SU-DHL-6 (cell line): ENCODE results near the gene CAB39.

Source experiments
- H2AFZ ChIP-seq: fragments of 200-600 bp; sonication (generic); 2 replicates; pipeline ENCODE4 v1.6.1; 2014; ENCODE audit warnings: low read depth, mild to moderate bottlenecking, moderate library complexity, mixed read lengths, antibody characterized with exemption, low read length; ENCODE audit not compliant: severe bottlenecking
- H3F3A ChIP-seq: fragments of 200-600 bp; shearing (Covaris generic); 2 replicates; pipeline ENCODE4 v1.6.0; 2016; ENCODE audit warnings: antibody characterized with exemption, mild to moderate bottlenecking; ENCODE audit not compliant: insufficient read depth
- H3K27ac ChIP-seq: fragments of 200-600 bp; sonication (generic); 2 replicates; pipeline ENCODE4 v1.5.1; 2016; ENCODE audit warnings: low read depth, mild to moderate bottlenecking, low read length, moderate library complexity, mixed read lengths
- H3K27me3 ChIP-seq: fragments of 200-600 bp; sonication (generic), shearing (Covaris generic); 2 replicates; pipeline ENCODE4 v1.6.0; 2014; ENCODE audit warnings: mild to moderate bottlenecking, low read length
- H3K36me3 ChIP-seq: fragments of 200-600 bp; sonication (generic); 2 replicates; pipeline ENCODE4 v1.6.1; 2014; ENCODE audit warnings: mild to moderate bottlenecking, low read length, mixed read lengths
- H3K4me2 ChIP-seq: fragments of 300-600, 200-600 bp; shearing (Covaris generic), sonication (generic); 2 replicates; pipeline ENCODE4 v1.6.0; 2014; ENCODE audit warnings: low read length, low read depth, mild to moderate bottlenecking; ENCODE audit not compliant: poor library complexity, severe bottlenecking
- H3K4me3 ChIP-seq: fragments of 200-600 bp; sonication (generic); 2 replicates; pipeline ENCODE4 v1.5.1; 2014; ENCODE audit warnings: antibody characterized with exemption, low read length, mild to moderate bottlenecking, mixed read lengths; ENCODE audit not compliant: insufficient read depth, poor library complexity, severe bottlenecking
- H3K79me2 ChIP-seq: fragments of 200-600 bp; sonication (generic); 2 replicates; pipeline ENCODE4 v1.6.1; 2014; ENCODE audit warnings: mild to moderate bottlenecking, low read length, moderate library complexity; ENCODE audit not compliant: insufficient read depth
- H3K9ac ChIP-seq: fragments of 200-600 bp; sonication (generic); 2 replicates; pipeline ENCODE4 v1.7.0; 2014; ENCODE audit warnings: mild to moderate bottlenecking, low read length
- H3K9me2 ChIP-seq: fragments of 200-600 bp; sonication (generic); replicated peaks from 2 replicates; pipeline ENCODE4 v1.6.1; 2014; ENCODE audit warnings: low read length; ENCODE audit not compliant: insufficient read depth
- H3K9me3 ChIP-seq: fragments of 200-600 bp; sonication (generic); 2 replicates; pipeline ENCODE4 v1.6.1; 2014; ENCODE audit warnings: low read length, mixed read lengths; ENCODE audit not compliant: insufficient read depth
- H4K20me1 ChIP-seq: fragments of 200-600 bp; sonication (generic); 2 replicates; pipeline ENCODE4 v1.6.1; 2014; ENCODE audit warnings: low read depth, mild to moderate bottlenecking, antibody characterized with exemption, low read length, moderate library complexity, mixed read lengths
- EZH2phosphoT487 ChIP-seq: fragments of 200-600 bp; sonication (generic), shearing (Covaris generic); conservative IDR thresholded peaks from 2 replicates; pipeline ENCODE4 v1.6.1; 2018; ENCODE audit warnings: mild to moderate bottlenecking, antibody characterized with exemption, low read length, moderate library complexity, mixed read lengths
- TF ChIP-seq, protein P1 (sequence below): fragments of 200-600 bp; sonication (generic); IDR thresholded peaks from one replicate; pipeline ENCODE4 v1.5.1; 2017; ENCODE audit warnings: antibody characterized with exemption, mild to moderate bottlenecking, low read length, moderate library complexity; ENCODE audit not compliant: insufficient read depth, poor library complexity, severe bottlenecking

Gene CAB39

DNA sequence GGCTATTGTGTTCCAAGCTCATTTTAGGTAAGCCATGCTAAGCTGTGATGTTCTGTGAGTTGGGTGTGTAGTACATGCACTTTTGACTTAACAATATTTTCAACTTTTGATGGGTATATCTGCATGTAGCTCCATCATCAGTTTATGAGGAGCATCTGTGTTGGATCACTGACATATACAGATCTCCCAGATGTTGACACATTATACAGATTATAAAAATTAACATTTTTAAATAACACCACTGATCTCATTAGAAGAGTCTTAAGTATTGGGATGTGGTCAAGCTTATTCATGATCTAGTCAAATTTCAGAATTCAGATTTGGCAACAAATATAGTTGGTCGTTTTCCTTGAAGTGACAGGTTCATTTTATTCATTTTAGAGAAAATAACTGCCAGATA lies 51.7 kb downstream of the CAB39 start:
- H3K9me2 ChIP-seq, result no peaks in the 10 kb centered on the region
- H3K9me3 ChIP-seq, result no peaks in the 10 kb centered on the region
- H3K79me2 ChIP-seq, result peaks cover 7% of the 10 kb centered on the region
- H3K4me2 ChIP-seq, result no peak overlapping the region
- H3K36me3 ChIP-seq, result peaks cover 22% of the 10 kb centered on the region; the same call in 1 of the 2 replicates
- H3K27ac ChIP-seq, result no peak overlapping the region
- H3K4me3 ChIP-seq, result no peak overlapping the region
- no peaks in the 10 kb centered on the region; the same call in 1 of the 2 replicates for H3F3A ChIP-seq
- no peaks in the 10 kb centered on the region for H4K20me1 ChIP-seq
- H3K9ac ChIP-seq, result no peak overlapping the region
- TF ChIP-seq, protein P1, sequence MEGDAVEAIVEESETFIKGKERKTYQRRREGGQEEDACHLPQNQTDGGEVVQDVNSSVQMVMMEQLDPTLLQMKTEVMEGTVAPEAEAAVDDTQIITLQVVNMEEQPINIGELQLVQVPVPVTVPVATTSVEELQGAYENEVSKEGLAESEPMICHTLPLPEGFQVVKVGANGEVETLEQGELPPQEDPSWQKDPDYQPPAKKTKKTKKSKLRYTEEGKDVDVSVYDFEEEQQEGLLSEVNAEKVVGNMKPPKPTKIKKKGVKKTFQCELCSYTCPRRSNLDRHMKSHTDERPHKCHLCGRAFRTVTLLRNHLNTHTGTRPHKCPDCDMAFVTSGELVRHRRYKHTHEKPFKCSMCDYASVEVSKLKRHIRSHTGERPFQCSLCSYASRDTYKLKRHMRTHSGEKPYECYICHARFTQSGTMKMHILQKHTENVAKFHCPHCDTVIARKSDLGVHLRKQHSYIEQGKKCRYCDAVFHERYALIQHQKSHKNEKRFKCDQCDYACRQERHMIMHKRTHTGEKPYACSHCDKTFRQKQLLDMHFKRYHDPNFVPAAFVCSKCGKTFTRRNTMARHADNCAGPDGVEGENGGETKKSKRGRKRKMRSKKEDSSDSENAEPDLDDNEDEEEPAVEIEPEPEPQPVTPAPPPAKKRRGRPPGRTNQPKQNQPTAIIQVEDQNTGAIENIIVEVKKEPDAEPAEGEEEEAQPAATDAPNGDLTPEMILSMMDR, result no peak
- no peak for TF ChIP-seq EZH2phosphoT487
- H2AFZ ChIP-seq, result no peak overlapping the region
- no peaks in the 10 kb centered on the region for H3K27me3 ChIP-seq

DNA sequence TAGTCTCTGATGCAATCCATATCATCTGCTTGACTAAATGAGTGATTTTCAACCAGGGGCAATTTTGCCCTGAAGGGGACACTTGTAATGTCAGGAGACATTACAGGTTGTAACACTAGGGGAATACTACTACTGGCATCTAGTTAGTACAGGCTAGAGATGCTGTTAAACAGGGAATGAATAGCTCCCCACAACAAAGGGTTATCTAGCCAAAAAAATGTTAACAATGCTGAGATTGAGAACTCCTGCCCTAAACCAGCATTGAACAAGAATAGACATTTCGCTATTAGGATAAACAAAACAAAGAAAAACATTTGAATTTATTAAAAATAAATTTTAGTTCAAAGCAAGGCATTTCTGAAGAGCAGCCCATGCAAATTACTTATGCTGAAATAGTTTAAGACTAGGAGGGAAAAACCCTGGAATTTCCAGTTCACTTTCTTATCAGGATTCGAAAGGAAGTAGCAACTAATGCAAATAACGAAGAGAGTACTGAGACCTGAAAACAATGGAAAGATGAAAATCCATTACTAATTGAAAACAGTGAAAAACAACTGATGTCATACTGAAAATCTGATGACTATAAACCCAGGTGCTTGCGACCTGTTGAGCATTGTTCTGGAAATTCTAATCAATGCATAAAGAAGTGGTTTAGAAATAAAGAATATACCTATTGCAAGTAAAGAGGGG lies 53.1 kb downstream of the CAB39 start:
- H3K27ac ChIP-seq, result no peak overlapping the region
- H3K79me2 ChIP-seq, result no peaks in the 10 kb centered on the region; the same call in 1 of the 2 replicates
- no peaks in the 10 kb centered on the region for H4K20me1 ChIP-seq
- no peaks in the 10 kb centered on the region for H3K9me3 ChIP-seq
- no peak for TF ChIP-seq EZH2phosphoT487
- TF ChIP-seq, protein P1, result no peak
- H3K36me3 ChIP-seq, result peaks cover 20% of the 10 kb centered on the region; the same call in 1 of the 2 replicates
- H3K27me3 ChIP-seq, result no peaks in the 10 kb centered on the region
- no peak overlapping the region for H2AFZ ChIP-seq
- no peaks in the 10 kb centered on the region for H3K9me2 ChIP-seq
- no peaks in the 10 kb centered on the region; the same call in 1 of the 2 replicates for H3F3A ChIP-seq
- no peak overlapping the region for H3K4me3 ChIP-seq
- H3K4me2 ChIP-seq, result no peak overlapping the region
- H3K9ac ChIP-seq, result no peak overlapping the region

DNA sequence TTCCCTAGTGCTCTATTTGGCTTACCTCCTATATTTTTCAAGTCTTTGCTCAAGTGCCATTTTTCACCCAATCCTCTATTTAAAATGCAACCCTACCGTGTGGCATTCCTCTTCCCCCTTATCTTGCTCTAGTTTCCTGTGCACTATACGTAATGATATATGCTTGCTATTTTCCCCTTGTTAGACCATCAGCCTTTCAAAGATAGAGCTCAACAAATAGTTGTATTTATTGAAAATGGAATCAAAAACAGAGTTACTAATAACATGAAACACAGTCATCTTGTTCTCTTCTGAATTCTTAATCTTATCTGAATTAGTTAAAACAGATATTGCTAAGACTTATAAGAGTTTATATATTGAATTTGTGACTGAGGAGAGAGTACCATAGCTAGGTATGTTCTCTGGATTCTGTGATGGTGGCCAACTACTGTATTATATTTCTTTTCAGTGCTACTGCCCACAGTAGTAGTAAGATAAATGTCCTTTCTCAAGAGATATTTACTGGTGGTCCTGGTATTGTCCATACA lies 55.3 kb downstream of the CAB39 start:
- Histone ChIP-seq H3F3A (no peaks in the 10 kb centered on the region; the same call in 1 of the 2 replicates), H3K79me2 (no peaks in the 10 kb centered on the region), H3K9me2 (no peaks in the 10 kb centered on the region), H3K4me3 (no peak overlapping the region), H3K4me2 (no peak overlapping the region), H3K27me3 (no peaks in the 10 kb centered on the region), H3K27ac (no peak overlapping the region), H4K20me1 (no peaks in the 10 kb centered on the region), H2AFZ (no peak overlapping the region), H3K9ac (no peak overlapping the region), H3K9me3 (no peaks in the 10 kb centered on the region), H3K36me3 (peaks cover 13% of the 10 kb centered on the region; the same call in 1 of the 2 replicates)
- TF ChIP-seq, protein P1, result no peak
- TF ChIP-seq EZH2phosphoT487, result no peak
